GM19035 (cell line): Measurements from ENCODE around the gene AHNAK2.

Experiments
- ATAC-seq: cut with Tn5 transposase; IDR thresholded peaks from one replicate; pipeline ENCODE4 v1.9.1; 2021; ENCODE audit not compliant: unreplicated experiment

The AHNAK2 gene

GRCh38 chr14:104940526-104941150 lies 37.5 kb downstream of the AHNAK2 start:
- no peak for ATAC-seq

DNA sequence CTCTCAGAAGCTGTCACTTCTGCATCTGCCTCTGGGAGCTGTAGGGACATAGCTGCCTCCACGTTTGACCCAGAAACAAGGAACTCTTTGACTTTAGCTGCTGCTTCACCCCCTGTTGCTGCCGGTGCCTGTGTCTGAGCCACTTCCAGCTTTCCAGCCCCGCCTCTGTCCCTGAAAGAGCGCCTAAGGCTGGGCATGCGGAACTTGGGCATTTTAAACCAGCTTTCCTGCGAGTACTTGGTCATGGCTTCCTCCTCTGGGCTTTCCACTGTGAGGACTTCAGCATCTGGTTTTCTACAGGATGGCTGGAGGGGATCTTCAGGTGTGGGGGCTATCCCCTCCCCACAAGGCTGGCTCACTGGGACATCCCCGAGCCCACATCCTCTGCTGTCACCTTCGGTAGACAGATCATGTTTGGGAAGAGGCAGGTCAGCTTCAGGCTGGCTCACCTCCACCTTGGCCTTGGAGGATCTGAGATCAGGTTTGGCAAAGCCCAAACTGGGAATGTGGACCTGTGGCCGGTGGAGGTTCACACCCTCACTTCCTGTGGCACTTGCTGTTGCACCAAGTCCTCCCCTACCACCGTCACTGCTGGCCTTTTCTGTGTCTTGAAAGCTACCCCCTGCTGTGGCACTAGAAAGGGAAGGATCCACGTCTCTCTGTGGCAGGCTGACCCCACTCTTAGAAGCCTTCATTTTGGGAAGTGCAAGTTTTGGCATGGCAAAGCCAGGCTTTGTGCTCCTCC lies 38.3 kb downstream of the AHNAK2 start:
- ATAC-seq = no peak

DNA sequence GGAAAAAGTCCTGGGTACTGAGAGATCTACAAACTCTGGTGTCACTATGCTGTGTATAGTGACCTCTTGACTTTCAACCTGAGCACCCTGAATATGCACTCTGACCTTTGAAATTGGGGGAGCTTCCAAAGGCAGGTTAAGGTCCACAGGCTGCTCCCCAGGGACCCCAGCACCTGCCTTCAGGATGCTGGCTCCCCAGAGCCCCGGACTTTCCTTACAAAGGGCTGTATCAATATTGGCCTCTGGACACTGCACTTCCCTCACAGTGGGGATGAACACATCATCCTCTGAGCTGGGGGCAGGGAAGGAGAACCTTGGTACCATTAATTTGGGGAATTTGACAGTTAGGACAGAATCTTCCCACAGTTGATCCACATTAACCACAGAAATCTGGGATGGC lies 39.2 kb downstream of the AHNAK2 start:
- ATAC-seq = no peak

DNA sequence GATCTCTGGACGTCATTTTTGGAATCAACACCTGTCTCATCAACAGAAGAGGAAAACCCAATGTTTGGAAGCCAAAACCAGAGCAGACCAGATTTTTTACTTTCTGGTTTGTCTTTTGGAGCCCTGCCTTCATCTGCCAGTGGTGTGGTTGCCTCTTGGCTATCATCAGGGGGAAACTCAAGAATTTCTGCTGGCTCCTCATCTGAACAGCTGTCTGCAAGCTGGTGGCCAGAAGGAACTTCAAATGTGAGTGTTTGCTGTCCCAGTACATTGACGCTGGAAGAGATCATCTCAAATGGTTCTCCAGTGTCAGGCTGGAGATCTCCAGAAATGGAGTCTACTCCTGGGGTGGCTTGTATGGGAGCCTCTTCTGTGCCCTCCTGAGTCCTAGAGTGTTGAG lies 39.7 kb downstream of the AHNAK2 start:
- no peak for ATAC-seq

- ATAC-seq = no peak
Observed at GRCh38 chr14:104937694-104938365, 40.3 kb downstream of the AHNAK2 start.

GRCh38 chr14:104937161-104937560 lies 41.0 kb downstream of the AHNAK2 start:
- ATAC-seq = no peak

- ATAC-seq = no peak
Observed at GRCh38 chr14:104936361-104937155, 41.6 kb downstream of the AHNAK2 start.

DNA sequence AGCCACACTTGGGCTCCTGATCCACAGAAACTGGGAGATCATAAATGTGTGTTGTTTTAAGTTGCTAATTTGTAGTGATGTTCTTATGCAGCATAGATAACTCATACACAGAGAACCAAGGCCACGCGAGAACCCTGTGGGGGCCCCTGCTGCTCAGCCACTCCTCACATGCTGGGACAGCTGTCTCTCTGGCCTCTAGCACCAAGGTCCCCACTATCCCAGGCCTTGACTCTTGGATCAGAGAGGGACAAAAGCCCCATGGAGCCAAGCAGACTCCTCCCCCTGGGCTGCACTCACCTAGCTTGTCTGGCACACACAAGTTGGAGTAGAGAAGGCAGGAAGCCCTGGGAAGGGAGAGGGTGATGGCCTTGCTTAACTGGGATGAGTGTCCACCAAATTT lies 42.2 kb downstream of the AHNAK2 start:
- no peak for ATAC-seq

DNA sequence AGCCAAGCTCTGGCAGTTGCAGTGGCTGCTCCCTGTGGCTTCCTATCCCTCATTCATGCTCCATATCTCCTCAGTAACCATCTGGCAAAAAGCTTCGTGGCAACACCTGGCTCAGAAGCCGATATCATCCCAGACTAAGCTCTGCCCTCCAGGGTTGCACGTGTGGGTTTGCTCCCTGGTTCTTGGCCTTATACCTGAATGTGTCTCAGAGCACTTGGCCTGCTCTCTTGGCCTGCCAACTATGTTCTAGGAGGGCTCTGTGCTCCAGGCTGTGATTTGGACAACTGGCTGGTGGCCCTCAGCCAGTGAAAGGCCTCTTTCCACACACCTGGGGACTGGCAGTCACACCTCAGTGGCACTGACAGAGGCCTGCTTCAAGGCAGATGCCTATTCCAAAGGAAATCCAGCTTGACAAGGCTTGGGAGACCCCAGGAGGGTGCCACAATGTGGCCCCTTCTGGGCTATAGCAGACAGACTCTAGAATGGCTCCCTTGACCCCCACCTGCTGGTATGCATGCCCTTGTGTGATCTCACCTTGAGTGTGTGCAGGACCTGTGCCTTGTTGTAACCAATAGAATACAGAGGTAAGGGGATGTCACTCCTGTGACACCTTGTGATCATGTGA lies 43.0 kb downstream of the AHNAK2 start:
- no peak for ATAC-seq

GRCh38 chr14:104933746-104934733 lies 44.1 kb downstream of the AHNAK2 start:
- no peak for ATAC-seq

DNA sequence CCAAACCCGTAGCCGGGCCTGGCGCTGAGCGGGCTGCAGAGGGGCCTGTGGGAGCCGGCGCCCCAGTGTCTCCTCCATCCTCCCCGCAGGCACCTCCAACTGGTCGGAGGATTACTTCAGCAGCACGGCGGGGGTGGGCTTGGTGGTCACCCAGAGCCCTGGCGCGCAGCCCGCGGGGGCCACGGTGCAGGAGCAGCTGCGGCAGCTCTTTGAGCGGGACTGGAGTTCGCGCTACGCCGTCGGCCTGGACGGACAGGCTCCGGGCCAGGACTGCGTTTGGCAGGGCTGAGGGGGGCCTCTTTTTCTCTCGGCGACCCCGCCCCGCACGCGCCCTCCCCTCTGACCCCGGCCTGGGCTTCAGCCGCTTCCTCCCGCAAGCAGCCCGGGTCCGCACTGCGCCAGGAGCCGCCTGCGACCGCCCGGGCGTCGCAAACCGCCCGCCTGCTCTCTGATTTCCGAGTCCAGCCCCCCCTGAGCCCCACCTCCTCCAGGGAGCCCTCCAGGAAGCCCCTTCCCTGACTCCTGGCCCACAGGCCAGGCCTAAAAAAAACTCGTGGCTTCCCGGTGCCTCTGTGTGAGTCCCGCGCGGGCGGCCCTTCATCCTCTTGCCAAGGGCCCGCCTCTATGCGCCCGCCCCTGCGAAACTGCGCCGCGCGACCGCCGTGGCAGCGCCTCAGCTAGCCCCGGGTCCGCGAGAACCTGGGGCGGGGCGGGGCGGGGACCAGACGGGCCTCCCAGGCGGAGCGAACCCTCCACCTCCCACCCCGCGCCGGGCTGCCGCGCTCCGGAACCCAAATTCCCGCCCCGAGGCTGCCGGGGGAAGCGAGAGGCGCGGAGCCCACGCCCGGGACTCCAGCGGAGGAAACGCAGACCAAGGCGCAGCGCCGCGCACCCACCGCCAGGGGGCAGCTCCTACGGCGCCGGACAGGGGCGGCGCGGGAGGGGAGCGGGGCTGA lies 45.2 kb downstream of the AHNAK2 start:
- ATAC-seq = no peak

GRCh38 chr14:104931771-104932675 lies 46.2 kb downstream of the AHNAK2 start:
- ATAC-seq = no peak

- ATAC-seq = no peak
Observed at GRCh38 chr14:104931304-104931770, 46.8 kb downstream of the AHNAK2 start.

DNA sequence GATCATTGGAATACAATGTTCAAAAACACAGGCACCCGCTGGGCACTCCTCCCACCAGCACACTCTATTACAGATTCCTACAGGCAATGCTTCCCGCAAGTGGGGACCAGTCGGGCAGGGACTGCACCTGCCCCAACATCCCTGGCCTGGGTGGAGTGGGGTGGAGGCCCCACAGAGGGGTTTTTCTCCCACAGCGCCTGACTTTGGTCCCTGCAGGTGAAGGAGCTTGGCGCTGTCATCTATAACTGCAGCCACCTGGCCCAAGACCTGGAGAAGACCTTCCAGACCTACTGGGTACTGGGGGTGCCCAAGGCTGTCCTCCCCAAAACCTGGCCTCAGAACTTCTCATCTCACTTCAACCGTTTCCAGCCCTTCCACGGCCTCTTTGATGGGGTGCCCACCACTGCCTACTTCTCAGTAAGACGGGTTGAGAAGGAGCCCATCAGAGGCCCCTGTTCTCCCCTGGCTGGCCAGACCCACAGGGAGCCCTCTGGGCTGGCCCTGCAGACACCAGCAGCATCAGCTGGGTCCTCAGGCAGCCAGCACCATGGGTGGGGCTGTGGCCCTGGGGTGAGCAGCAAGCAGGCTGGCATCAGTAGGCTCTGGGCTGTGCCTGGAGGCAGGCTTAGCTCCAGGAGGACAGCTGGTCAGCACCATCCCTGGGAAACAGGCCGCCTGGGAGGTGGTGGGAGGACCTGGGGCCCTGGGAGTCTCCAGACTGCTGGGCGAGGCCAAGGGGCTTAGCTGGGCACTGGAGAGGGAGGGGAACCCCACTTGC lies 47.5 kb downstream of the AHNAK2 start:
- ATAC-seq = no peak

GRCh38 chr14:104929268-104930230 lies 48.6 kb downstream of the AHNAK2 start:
- ATAC-seq = no peak
